ENCODE data around the gene DLST.

DNA sequence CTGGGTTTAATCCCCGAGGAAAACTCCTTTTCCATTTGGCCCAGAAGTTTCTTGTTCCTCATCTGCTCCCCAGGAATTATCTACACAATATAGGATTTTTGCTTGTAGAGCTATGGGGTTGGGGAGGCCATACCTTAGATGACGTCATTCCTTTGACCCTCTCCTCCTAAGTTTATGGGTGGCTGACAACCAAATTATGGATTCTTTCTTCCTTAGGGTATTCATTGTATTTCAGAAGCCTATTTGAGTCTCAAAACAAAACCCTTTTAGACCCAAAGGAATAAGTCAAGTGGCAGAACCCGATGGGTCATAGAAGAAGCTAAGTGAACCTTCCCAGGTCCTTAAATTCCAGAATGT lies 20.0 kb upstream of the DLST start:
- TF ChIP-seq, protein P1, sequence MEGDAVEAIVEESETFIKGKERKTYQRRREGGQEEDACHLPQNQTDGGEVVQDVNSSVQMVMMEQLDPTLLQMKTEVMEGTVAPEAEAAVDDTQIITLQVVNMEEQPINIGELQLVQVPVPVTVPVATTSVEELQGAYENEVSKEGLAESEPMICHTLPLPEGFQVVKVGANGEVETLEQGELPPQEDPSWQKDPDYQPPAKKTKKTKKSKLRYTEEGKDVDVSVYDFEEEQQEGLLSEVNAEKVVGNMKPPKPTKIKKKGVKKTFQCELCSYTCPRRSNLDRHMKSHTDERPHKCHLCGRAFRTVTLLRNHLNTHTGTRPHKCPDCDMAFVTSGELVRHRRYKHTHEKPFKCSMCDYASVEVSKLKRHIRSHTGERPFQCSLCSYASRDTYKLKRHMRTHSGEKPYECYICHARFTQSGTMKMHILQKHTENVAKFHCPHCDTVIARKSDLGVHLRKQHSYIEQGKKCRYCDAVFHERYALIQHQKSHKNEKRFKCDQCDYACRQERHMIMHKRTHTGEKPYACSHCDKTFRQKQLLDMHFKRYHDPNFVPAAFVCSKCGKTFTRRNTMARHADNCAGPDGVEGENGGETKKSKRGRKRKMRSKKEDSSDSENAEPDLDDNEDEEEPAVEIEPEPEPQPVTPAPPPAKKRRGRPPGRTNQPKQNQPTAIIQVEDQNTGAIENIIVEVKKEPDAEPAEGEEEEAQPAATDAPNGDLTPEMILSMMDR (IDR thresholded peaks at IDR 0.05; ENCODE audit: low read depth, low read length) = no peak
- TF ChIP-seq MAX (IDR thresholded peaks at IDR 0.05; ENCODE audit: low read depth, low read length) = no peak
- TF ChIP-seq POLR2A (IDR thresholded peaks at IDR 0.05; ENCODE audit: extremely low read depth, insufficient read length) = no peak

Data from NB4 (cell line).